ENCODE measurements around the gene SETD2. TPM values are rescaled to one million over a fixed set of nuclear protein-coding genes. Genes with fewer than 3 reads are reported as not detected.

The SETD2 gene
- total RNA-seq, 2 experiments from 2014 or later, result 55.7 to 74.5 TPM

- H3K9me2 ChIP-seq (ENCODE audit: insufficient read depth, low read length), result no peaks in the 10 kb centered on the region
- BruUV-seq (replicated peaks), result no TSS peak
- H3K27ac ChIP-seq (ENCODE audit: low read depth, low read length, poor library complexity, severe bottlenecking), result no peak overlapping the region
- no peaks in the 10 kb centered on the region for H3K9me3 ChIP-seq (ENCODE audit: low read length)
- H3K36me3 ChIP-seq (ENCODE audit: insufficient read depth, low read length), result peaks cover 75% of the 10 kb centered on the region
- intact Hi-C loops (cut with micrococcal nuclease; ENCODE audit: unreplicated experiment), result no loop called here
- DNase-seq (ENCODE audit: low spot score), result no peak
- no peak overlapping the region for H3K4me3 ChIP-seq (ENCODE audit: low read depth, low read length, poor library complexity, severe bottlenecking)
- H3K4me1 ChIP-seq (ENCODE audit: insufficient read depth, low read length, poor library complexity, severe bottlenecking), result no peaks in the 10 kb centered on the region
- H3K79me2 ChIP-seq (ENCODE audit: insufficient read depth, low read depth, low read length), result no peaks in the 10 kb centered on the region
- no peak overlapping the region for H3K4me2 ChIP-seq (ENCODE audit: low read length)
- CTCF ChIA-PET (ENCODE audit: unreplicated experiment), result no interaction called here
- TF ChIP-seq EZH2phosphoT487 (IDR thresholded peaks at IDR 0.05; ENCODE audit: borderline replicate concordance, low read depth, low read length) (no peak), CTCF (conservative IDR thresholded peaks at IDR 0.05; ENCODE audit: low read length) (no peak)
- POLR2A ChIA-PET, result no interaction called here
- no peak overlapping the region for H2AFZ ChIP-seq (ENCODE audit: low read length)
- H4K20me1 ChIP-seq (ENCODE audit: insufficient read depth, low read length), result no peaks in the 10 kb centered on the region
Observed at GRCh38 chr3:46996689-46997452, 167.0 kb downstream of the SETD2 start.

GRCh38 chr3:46995901-46996562, 167.9 kb downstream of the SETD2 start:
- Histone ChIP-seq H4K20me1 (ENCODE audit: insufficient read depth, low read length) (no peaks in the 10 kb centered on the region), H3K79me2 (ENCODE audit: insufficient read depth, low read depth, low read length) (no peaks in the 10 kb centered on the region), H3K36me3 (ENCODE audit: insufficient read depth, low read length) (peaks cover 75% of the 10 kb centered on the region), H3K27ac (ENCODE audit: low read depth, low read length, poor library complexity, severe bottlenecking) (no peak overlapping the region), H3K9me3 (ENCODE audit: low read length) (no peaks in the 10 kb centered on the region), H3K4me2 (ENCODE audit: low read length) (no peak overlapping the region), H3K4me1 (ENCODE audit: insufficient read depth, low read length, poor library complexity, severe bottlenecking) (peaks cover under 1% of the 10 kb centered on the region), H3K9me2 (ENCODE audit: insufficient read depth, low read length) (no peaks in the 10 kb centered on the region), H2AFZ (ENCODE audit: low read length) (no peak overlapping the region), H3K4me3 (ENCODE audit: low read depth, low read length, poor library complexity, severe bottlenecking) (no peak overlapping the region)
- intact Hi-C loops (cut with micrococcal nuclease; ENCODE audit: unreplicated experiment), result no loop called here
- TF ChIP-seq CTCF (conservative IDR thresholded peaks at IDR 0.05; ENCODE audit: low read length), result no peak
- no peak for TF ChIP-seq EZH2phosphoT487 (IDR thresholded peaks at IDR 0.05; ENCODE audit: borderline replicate concordance, low read depth, low read length)
- POLR2A ChIA-PET, result no interaction called here
- CTCF ChIA-PET (ENCODE audit: unreplicated experiment), result no interaction called here
- no peak for DNase-seq (ENCODE audit: low spot score)
- no TSS peak for BruUV-seq (replicated peaks)
